GM12892 (cell line): Measurements from ENCODE around the gene INPP5K.

Experiments used
- POLR2A ChIP-seq: IDR thresholded peaks from 2 replicates; pipeline ENCODE4 v1.6.1; 2011; ENCODE audit warnings: low read depth, low read length, control low read depth
- POLR2AphosphoS5 ChIP-seq: IDR thresholded peaks from 2 replicates; pipeline ENCODE4 v1.6.1; 2011; ENCODE audit warnings: low read depth, low read length, control low read depth
- TAF1 ChIP-seq: IDR thresholded peaks from 2 replicates; pipeline ENCODE4 v1.6.1; 2011; ENCODE audit warnings: low read depth, mild to moderate bottlenecking, control low read depth, low read length, borderline replicate concordance

DNA sequence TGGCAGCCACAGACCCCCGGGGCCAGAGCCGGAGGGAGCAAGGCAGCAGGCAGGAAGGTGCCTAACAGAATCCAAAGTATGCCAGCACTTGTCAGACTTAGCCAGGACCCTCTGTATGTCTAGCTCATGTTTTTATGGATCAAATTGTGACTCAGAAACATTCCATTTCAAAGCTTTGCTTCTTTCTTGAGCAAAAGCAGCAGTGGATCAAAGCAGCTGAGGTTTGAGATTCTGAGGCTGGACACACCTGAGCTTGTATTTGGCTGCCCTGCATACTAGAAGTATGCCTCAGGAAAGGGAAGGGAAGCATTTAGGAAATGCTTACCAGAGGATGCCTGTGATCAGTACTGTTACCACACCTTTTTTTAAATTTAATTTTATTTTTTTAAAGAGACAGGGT lies 18.2 kb downstream of the INPP5K start:
- no peak for TF ChIP-seq POLR2A
- no peak for TF ChIP-seq TAF1
- no peak for TF ChIP-seq POLR2AphosphoS5
